Measurements from ENCODE around the gene PLXDC1.
A peak's percentile ranks its signal among the peaks of the same experiment; 100 is the strongest.

Gene PLXDC1

GRCh38 chr17:39155654-39156053 lies 4.2 kb upstream of the PLXDC1 start:
- no peak for DNase-seq (ENCODE audit: extremely low spot score)
- ChIA-PET CTCF (interaction anchor here (1.6 kb wide), 1 partner anchor 9 kb away, joined by 10 read pairs; no protein-coding TSS in a partner anchor), POLR2A (no interaction called here)
- TF ChIP-seq CTCF (IDR thresholded peaks at IDR 0.05; ENCODE audit: control extremely low read depth, extremely low read depth, low read depth, missing control alignments): no peak

GRCh38 chr17:39153599-39154051 lies 2.2 kb upstream of the PLXDC1 start:
- POLR2A ChIA-PET: interaction anchor here (0.6 to 1.2 kb wide), 3 partner anchors 192 to 300 kb away, joined by 3 to 4 read pairs (median 3); partner anchors contain the start of genes LASP1 and RPL23

GRCh38 chr17:39151943-39152818 lies 744 bp upstream of the PLXDC1 start:
- ChIA-PET CTCF (interaction anchor here (0.6 to 4.6 kb wide), 40 partner anchors 8 to 475 kb away, joined by 3 to 143 read pairs (median 5); partner anchors contain the start of genes ARL5C and RPL19), POLR2A (interaction anchor here (0.7 to 1.2 kb wide), 4 partner anchors 54 to 578 kb away, joined by 3 to 4 read pairs (median 3); partner anchors contain the start of gene RPL23)
- DNase-seq (ENCODE audit: extremely low spot score): no peak
- TF ChIP-seq CTCF (IDR thresholded peaks at IDR 0.05; ENCODE audit: control extremely low read depth, extremely low read depth, low read depth, missing control alignments): no peak

More at GRCh38 chr17:39153599-39154051, 2.2 kb upstream of the PLXDC1 start:
- peak; percentile 75 for DNase-seq (ENCODE audit: extremely low spot score)
- TF ChIP-seq CTCF (IDR thresholded peaks at IDR 0.05; ENCODE audit: control extremely low read depth, extremely low read depth, low read depth, missing control alignments): no peak
- CTCF ChIA-PET: interaction anchor here (0.7 to 4.6 kb wide), 52 partner anchors 8 to 596 kb away, joined by 3 to 143 read pairs (median 5); partner anchors contain the start of genes ARL5C, FBXL20 and RPL19

DNA sequence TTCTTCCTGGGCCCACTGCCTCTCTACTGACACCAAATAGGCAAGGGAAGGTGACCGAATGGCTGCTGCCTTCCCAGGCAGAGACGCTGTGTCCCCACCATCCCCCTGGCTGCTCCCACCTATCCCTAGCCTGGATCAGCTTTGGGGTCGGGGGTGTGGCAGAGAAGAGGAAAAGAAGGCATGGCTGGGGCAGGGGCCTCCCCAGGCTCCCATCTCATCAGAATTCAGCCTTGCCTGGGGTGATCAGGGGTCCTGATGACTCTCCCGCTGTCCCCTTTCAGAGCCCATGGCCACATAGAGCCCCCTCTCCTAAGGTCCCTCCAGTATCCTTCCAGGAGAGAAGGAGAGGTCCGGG lies 665 bp downstream of the PLXDC1 start:
- POLR2A ChIA-PET: no interaction called here
- TF ChIP-seq CTCF (IDR thresholded peaks at IDR 0.05; ENCODE audit: control extremely low read depth, extremely low read depth, low read depth, missing control alignments): no peak
- CTCF ChIA-PET: interaction anchor here (1.5 to 4.6 kb wide), 3 partner anchors 11 to 170 kb away, joined by 3 to 143 read pairs (median 6); no protein-coding TSS in a partner anchor
- no peak for DNase-seq (ENCODE audit: extremely low spot score)

- TF ChIP-seq CTCF (IDR thresholded peaks at IDR 0.05; ENCODE audit: control extremely low read depth, extremely low read depth, low read depth, missing control alignments): no peak
- POLR2A ChIA-PET: no interaction called here
- DNase-seq (ENCODE audit: extremely low spot score): no peak
- CTCF ChIA-PET: interaction anchor here (1.5 to 4.6 kb wide), 4 partner anchors 10 to 169 kb away, joined by 3 to 143 read pairs (median 8); no protein-coding TSS in a partner anchor
These were observed 1.3 kb downstream of the PLXDC1 start for GRCh38 chr17:39150104-39150634.

All from GM10248 (cell line).